GM19239 (cell line): ENCODE data around the gene CRBN.

Source experiments
- DNase-seq: peaks from one replicate; pipeline ENCODE4 v3.0.0; 2011; ENCODE audit warnings: low spot score; ENCODE audit not compliant: insufficient read length
- FAIRE-seq: peaks from 2 replicates; lab custom pipeline; 2011; peaks lifted over from hg19 to GRCh38; lab: Jason Lieb, UNC

CRBN gene

GRCh38 chr3:3179407-3180094, at the start of gene CRBN:
Gene CRBN (minus strand): TSS chr3:3179691. CDS start chr3:3179687, 4 bp downstream.
- peak; percentile 91 for FAIRE-seq

GRCh38 chr3:3227640-3228039, 48.1 kb upstream of the CRBN start:
- FAIRE-seq (no peak), DNase-seq (no peak)

More at GRCh38 chr3:3179407-3180094, at the start of gene CRBN:
- DNase-seq = peak; percentile 85

GRCh38 chr3:3221528-3221927, 42.0 kb upstream of the CRBN start:
- FAIRE-seq (no peak), DNase-seq (no peak)

DNA sequence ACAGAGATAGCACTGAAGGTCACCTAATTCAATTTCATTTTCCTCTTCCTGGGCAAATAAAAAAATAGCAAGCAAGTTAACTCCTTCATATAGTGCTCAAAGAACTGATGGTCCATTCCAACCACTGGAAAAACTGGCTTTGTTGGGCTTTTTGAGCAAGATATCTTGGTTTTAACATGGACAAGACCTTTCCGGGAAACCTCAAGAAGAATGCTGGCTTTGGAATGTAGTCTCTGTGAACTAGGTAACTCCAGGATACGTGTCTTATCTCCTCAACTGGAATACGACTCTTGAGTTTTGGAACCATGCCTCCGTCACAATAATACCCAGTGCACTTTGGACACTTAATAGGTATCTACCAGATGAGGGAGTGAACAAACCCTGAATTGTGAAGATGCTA, 36.9 kb upstream of the CRBN start:
- no peak for DNase-seq
- no peak for FAIRE-seq

GRCh38 chr3:3212781-3213440, 33.4 kb upstream of the CRBN start:
- no peak for FAIRE-seq
- DNase-seq = no peak

- FAIRE-seq (no peak), DNase-seq (no peak)
Measured at GRCh38 chr3:3209714-3210113, 30.2 kb upstream of the CRBN start.

DNA sequence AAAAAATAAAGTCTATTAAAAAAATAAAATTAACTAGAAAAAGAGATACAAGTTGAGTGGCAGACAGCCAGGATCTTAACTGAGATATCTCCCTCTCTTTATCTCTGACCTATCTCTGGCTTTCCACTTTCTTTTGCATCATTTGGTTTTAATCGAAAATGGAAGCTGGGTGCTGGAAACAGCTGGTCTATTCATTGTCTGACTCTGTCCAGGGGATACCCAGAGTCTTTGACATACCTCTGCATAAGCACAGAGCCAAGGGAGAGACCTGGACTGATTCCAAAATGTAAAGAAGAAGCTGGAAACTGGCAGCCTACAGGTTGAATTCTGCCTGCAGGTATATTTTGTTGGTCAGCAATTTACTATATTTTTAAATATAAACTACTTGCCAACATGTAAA, 29.6 kb upstream of the CRBN start:
- no peak for FAIRE-seq

GRCh38 chr3:3201611-3202010, 22.1 kb upstream of the CRBN start:
- no peak for DNase-seq
- no peak for FAIRE-seq

More for the DNA sequence above, 29.6 kb upstream of the CRBN start:
- DNase-seq = no peak

DNA sequence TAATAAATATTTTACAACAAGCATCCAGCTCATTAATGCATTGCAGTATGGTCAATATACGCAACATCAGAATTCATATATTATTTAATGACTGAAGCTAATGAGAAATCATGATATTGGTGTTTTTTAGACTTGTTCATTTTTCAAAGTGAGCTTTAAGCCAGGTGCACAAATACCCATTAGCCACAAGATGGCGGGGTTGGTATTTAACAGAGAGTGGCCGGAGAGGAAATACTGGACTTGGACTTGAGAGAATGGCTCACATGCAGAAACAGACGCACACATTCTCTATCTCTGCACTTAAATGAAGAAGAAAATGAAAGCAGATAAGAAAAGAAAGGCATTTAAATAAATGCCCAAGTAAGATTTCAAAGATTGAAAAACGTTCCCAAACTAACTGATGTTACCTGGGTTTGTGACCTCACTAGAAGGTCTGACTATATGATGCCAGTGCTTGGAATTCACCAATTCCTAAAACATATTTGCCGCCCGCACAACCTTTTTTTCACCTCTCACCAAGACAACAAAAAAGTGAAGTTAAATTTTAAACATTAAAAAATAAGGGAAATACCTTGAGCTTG, 21.2 kb upstream of the CRBN start:
- FAIRE-seq (peak; percentile 94), DNase-seq (no peak)

- FAIRE-seq (no peak), DNase-seq (no peak)
Measured at GRCh38 chr3:3199306-3199705, 19.8 kb upstream of the CRBN start.

DNA sequence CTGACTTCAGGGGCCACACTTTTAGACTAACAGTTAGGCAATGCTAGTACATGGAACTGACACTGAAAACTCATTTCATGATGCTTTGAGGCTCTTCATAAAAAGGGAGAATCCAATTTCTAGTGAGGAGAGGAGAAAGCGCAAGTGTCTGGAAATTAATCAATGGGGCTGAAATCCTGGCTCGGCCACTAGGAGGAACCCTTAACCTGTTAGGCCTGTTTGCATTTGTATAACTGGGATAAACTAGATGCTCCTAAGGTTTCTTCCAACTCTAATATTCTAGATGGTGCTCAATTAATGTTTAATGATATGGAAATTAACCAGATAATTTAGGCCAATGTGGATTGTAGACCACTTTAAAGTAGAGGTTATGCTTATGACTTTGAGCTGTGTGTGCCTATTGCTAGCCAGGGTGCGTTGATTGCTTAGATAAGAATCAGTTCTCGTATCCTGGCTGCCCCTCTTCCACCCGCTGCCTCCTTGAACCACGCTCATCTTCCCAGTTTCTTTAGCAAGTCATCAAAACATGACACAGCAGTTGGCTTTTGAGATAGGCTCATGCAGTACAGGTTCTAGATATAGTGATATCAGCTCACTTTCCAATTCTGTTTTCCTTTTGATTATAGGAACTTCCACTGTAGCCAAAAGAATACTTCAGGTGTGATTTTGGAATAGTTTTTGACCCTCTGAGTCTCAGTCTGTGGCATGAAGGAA, 16.8 kb upstream of the CRBN start:
- FAIRE-seq (no peak), DNase-seq (no peak)

DNA sequence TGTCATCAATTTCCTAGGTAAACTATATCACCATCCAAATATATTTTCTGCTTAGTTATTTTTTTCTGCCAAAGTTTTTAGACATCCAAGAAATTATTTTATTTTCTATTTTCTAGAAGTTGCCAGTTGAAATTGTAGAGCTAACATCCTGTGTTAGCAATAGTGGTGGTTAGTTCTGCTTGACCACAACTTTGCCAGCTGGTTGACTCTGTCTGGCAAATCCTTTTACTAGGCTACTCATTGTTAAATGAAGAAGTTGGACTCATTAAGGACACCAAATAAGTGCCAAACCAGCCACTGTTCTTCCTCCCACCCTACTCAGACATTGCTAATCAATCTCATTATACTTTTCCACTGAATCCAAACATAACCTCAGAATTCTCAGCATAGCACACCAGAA, 15.4 kb upstream of the CRBN start:
- FAIRE-seq = no peak
- no peak for DNase-seq

DNA sequence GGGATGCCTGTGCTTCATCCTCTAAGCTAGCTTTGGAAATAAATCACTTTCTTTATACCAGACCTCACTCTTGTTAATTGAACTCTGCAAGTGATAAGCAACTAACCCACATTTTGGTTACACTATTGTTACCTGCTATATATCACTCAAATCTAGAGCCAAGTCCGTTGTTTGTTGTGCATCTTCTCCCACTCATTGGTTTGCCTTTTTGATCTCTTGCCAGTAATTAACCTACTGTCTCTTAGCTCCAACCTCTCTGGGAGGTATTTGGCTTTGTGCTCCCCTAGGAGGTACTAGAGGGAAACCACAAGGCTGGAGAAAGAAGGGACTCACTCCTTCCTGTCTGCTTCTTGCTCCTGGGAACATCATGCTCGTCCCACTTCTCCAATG, 12.8 kb upstream of the CRBN start:
- no peak for DNase-seq
- no peak for FAIRE-seq

DNA sequence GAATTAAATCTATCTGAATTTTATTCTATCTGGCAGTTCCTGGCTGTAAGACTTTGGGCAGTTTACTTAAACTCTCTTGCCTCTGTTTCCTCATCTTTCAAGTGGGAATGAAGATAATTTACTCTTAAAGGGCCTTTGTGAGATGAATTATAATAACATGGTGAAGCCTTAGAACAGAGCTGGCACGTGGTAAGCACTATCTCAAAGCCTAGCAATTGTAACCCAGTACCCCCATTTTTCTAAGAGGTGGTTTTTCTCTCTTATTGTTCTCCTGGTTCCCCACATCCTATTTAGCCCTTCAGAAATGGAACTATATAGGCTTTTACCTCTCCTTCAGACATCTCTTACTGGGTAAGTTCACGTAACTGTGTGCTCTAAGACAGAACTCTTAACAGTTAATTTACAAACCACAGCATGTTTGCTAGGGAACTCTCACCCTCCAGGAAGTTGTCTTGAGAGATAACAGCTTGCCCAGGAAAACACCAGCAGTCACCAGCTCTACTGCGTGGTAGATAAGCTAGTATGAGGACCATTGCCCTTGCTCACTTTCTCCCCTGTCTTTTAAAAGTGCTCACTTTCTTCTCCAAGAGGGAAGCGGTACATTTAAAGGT, 12.3 kb upstream of the CRBN start:
- FAIRE-seq (no peak), DNase-seq (no peak)

GRCh38 chr3:3189961-3190360, 10.5 kb upstream of the CRBN start:
- FAIRE-seq = no peak
- no peak for DNase-seq

GRCh38 chr3:3189102-3189727, 9.7 kb upstream of the CRBN start:
- DNase-seq (no peak), FAIRE-seq (no peak)

GRCh38 chr3:3184876-3185275, 5.4 kb upstream of the CRBN start:
- FAIRE-seq (no peak), DNase-seq (no peak)

DNA sequence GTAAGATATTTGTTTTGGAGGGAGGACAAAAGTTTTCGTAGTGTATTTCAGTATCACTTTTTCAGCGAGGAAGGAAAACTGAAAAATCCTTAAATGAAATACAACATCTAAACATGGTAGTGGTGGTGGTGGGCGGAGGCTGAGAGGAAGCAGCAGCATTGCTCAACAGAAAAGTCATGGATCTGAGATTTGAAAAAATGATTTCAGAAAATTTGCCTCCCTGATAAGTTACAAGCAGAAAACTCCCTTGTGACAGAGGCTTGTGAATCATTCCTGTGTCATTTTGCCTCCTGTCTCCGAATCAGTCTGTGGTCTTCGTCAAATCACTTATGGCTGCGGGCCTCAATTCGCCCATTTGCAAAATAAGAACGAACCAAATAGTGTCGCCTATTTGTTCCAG, 965 bp upstream of the CRBN start:
- DNase-seq (no peak), FAIRE-seq (no peak)

DNA sequence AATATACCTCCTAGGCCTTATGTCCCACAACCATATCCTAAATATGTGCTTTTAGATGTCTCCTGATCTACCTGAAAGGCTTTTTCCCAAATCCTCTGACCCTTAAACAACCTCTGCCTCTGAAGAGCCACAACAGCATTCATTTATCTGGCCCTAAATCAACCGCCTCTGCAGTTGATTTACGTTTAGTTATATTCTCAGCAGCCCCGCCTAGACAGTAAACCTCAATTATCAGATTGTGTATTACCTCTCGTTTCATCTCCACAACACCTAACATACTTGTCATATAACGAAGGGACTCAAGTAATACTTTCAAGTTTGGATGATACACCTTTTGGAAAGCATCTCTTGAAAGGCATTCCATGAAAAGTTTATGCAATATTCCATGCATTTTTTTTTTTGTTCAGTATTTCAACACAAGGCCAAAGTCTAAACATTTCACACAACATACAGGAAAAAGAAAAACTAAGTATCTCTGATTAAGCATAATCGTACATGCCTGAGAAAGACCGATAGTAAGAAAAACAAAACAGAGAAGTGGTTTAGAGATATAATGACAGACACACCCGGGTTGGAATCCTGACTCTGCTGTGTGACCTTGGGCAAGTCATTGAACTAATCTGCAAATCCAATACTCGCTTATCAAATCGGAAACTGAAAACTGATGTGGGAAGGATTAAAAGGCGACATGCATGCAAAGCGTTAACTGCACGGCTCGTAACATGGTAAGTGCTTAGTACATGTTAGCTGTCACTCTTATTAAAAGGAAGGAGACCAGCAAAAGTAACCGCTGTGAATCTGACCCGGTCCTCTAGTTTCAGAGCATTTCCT, 778 bp downstream of the CRBN start:
- FAIRE-seq (peak; percentile 48), DNase-seq (no peak)
